NCI-H2107 treated with DMSO at 0.1 percent for 48 hours (cell line): ENCODE results near the gene PPM1J.
A peak's percentile ranks its signal among the peaks of the same experiment; 100 is the strongest.
"Not testable (repeated sequence)": the region's sequence is repeated elsewhere in the genome, so short reads cannot be mapped to it uniquely, and the experiment has no call there.

Experiments used
- DNase-seq: peaks from one replicate; lab custom pipeline; 2025; ENCODE audit not compliant: unreplicated experiment; lab: John Stamatoyannopoulos, UW

The PPM1J gene

DNA sequence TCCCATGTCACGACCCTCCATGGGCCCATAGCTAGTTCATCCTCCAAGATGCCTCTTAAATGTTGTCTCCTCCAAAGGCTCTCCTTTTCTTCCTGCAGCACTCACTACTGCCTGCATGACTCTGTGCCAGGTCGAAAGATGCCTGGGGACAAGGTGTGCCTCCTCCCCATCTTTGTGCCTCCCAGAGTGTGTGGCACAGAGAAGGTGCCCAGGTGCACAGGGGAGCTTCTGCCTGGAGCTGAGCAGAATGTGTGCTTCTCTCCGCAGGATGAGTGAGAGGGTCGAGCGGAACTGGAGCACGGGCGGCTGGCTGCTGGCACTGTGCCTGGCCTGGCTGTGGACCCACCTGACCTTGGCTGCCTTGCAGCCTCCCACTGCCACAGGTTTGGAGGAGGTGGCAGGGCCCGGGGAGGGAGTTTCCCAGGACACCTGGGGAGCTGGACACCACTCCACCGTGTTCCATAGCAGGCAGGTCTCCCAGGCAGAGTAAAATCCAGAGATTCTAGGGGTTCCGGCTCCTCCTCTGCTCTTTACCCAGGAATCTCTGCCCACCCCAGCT, 6.9 kb upstream of the PPM1J start:
- DNase-seq, result no peak

DNA sequence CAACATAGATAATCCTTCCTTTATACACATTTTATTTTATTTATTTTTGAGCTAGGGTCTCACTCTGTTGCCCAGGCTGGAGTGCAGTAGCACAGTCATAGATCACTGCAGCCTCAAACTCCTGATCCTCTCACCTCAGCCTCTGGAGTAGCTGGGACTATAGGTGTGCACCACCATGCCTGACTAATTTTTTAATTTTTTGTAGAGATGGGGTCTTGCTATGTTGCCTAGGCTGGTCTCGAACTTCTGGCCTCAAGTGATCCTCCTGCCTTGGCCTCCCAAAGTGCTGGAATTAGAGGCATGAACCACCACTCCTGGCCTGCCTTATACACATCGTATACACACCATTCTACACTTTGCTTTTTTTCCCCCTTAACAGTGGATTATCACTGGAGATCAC, 6.2 kb upstream of the PPM1J start:
- not testable (repeated sequence) for DNase-seq

DNA sequence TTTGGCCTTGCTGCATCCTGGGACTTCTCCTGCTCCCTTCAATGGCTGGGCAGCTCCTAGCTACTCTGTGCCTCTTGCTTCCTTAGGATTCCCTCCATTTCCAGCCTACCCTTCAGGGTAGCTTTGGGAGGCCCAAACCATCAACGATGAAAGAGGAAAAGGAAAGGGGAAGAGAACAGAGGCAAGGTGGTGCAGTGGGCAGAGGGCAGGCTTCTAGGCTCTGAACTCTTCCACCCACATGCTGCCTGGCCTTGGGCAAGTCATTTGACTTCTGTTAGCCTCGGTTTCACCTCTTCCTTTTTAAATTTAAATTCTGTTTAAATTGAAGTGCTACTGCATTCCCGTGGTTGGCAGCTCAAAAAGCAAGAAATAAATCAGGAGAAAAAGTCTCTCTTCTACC, 5.7 kb upstream of the PPM1J start:
- DNase-seq, result no peak

- no peak for DNase-seq
These were observed 4.6 kb upstream of the PPM1J start for GRCh38 chr1:112719706-112720105.

- peak; percentile 74 for DNase-seq
These were observed 3.7 kb upstream of the PPM1J start for GRCh38 chr1:112718691-112719418.

GRCh38 chr1:112717263-112717873, 2.2 kb upstream of the PPM1J start:
- no peak for DNase-seq

- peak; percentile 88 for DNase-seq
These were observed 1.1 kb upstream of the PPM1J start for GRCh38 chr1:112716133-112716720.

- DNase-seq, result no peak
These were observed 544 bp downstream of the PPM1J start for GRCh38 chr1:112714313-112715263.

DNA sequence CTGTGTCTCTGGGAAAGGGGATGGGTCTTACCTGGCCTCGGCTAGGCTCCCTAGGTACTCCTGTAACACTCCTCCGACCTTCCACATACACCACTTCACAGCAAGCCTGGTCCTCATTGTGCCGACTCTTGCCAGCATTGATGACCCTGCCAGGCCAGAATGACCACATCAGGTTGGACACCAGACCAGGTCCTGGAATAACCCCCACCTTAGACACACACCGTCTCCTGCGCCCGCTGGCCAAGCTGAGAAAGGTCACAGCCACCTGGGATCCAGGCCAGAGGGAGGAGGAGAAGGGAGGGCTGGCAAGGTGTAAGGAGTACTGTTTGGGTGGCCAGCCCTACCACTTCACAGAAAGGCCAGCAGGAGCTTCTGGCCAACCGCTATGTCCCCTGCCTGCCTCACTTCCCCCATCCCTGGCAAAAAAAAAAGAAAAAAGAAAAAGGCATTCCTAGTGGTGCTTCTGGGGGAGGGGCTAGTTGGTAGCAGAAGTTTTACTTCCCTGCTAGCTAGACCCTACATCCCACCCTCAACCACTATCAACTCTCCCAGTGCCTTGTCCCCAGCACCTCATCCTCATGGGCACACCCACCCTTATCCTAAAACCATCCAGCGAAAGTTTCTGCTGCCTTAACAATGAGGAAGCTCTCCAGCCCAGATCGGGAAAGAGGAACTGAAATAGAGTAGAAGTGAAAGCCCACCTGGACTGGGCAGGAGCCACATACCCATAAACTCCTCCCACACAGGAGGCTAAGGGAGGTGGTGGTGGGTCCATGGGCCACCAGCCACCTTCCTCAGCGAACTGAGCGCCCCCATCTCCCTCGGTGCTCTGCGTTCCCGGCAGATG, 1.4 kb downstream of the PPM1J start:
- no peak for DNase-seq

- no peak for DNase-seq
These were observed 2.4 kb downstream of the PPM1J start for GRCh38 chr1:112712701-112713128.

DNA sequence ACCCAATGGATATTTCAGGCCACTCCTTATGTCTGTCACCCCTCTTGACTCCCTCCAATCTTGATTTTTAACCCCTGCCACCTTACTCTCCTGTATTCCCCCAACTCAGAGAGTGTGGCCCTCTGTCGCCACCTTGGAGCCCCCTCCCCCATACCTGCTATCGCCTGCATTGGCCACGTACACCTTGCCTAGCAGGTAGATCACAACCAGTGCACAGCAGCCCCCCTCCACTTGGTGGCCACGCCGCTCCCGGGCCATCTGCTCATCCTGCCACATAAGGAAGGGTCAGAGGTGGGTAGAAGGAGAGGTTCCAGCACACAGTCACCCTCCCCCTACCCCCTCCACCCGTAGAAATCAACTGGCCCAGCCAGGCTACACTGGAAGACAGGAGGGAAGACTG, 2.9 kb downstream of the PPM1J start:
- no peak for DNase-seq

DNA sequence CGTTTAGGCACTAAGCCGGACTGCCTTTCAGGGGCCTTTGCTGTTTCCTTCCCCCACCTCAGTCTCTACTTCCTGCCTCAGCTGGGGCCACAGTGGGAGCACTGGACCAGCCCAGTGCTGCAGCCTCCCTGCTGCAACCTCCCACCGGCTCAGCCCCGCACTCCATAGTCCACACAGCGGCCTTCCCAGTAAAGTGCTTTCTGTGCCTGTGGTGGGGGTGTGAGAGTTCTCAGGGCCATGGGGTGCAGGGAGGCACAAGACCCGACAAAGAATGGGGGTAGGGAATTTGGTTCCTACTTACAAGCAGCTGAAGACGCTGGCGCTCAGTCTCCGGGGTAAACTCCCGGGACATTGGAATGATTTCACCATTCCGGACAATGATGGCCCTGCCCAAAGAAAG, 3.5 kb downstream of the PPM1J start:
- no peak for DNase-seq

GRCh38 chr1:112711041-112711440, 4.1 kb downstream of the PPM1J start:
- no peak for DNase-seq

GRCh38 chr1:112710586-112710985, 4.5 kb downstream of the PPM1J start:
- DNase-seq, result no peak

DNA sequence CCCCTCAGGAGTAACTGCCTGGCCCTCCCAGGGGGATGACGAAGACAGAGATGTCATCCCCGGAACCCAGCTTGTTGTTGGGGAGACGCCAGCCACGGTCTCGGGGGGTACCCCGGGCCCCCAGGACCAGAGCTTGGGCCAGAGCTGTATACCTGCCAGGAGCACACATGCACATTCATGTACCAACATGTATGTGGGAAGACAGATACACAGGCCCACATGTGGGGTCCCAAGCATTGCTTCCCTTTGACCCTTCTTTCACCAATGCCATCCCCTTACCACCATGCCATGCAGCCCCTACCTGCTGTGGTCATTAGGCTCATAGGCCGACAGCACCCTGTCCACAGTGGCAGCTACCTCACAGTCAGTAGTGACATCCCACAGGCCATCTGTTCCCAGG, 5.0 kb downstream of the PPM1J start:
- DNase-seq, result no peak

- no peak for DNase-seq
These were observed 6.6 kb downstream of the PPM1J start for GRCh38 chr1:112708489-112708888.

- no peak for DNase-seq
These were observed 7.1 kb downstream of the PPM1J start for GRCh38 chr1:112708002-112708448.

DNA sequence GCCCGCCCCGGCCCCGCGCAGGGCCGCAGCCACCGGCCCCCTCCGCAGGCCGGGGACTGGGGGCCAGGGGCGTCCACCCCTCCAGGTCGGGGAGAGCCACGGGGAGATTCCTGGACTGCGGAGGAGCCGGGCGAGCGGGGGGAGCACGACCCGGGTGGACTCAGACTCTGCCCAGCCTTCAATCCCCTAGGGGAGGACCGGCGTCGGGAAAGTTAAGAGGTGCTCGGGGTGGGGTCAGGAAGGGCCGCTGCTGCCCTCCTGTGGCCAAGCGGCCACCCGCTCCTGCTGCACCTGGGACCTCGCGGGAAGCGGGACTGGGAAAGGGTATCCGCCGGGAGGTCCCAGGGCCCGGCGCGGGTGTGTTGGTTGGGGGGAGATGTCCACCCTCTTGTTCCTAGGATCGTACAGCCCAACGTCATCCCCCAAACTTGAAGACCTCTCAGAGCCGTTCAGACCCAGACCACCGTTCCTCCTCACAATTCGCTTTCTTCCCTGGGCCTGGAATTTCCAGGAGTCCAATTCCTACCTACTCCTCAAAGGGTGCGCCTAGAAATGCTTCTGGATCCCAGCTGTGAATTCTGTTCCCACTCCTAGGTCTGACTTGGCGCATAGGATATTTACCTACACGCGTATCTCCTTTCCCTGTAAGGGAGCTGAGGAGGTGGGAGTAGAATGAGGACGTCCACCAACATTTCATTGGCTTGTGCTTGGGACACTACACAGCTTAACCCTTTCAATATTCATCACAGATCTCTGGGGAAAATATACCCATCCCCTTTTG, 7.7 kb downstream of the PPM1J start:
- peak; percentile 64 for DNase-seq

DNA sequence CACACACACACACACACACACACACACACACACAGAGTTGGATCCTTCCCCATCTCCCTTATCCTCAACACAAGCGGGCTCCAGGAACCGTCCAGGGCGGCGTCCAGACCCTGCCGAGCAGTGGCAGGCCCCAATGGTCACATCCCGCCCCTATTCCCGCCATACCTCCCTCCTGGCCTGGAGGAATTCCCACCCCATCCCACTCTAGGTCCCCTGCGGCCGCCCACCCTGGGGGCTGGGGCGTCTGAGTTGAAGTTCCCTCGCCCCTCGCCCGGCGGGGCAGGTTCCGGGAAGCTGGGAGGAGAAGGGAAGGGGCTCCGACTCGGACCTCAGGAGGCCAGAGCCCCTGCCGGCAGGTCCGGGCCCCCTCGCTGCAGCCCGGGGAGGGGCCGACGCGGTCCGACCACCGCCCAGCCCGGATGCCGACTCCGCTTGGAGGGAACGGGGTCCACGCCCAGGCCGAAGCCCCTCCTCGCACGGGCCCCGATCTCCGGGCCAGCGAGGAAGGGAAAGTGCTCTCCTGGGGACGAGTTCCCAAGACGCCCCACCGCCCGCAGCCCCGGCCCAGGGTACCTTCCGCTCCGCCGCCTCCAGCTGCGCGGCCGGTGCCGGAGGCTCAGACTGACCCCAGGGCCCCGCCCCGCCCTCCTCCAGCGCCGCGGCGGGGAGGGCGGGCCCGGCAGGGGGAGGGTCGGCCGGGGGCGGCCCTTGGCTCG, 8.5 kb downstream of the PPM1J start, which contains the start of gene RHOC:
Gene RHOC (minus strand): TSS at position 623 of the 716 bp plus-strand sequence. CDS start 3,328 bp downstream, outside the sequence.
- no peak for DNase-seq
